Subcutaneous adipose tissue (tissue), 4 donors: Measurements from ENCODE around the gene RECQL. TPM values are rescaled to one million over a fixed set of nuclear protein-coding genes. Genes with fewer than 3 reads are reported as not detected.

Experiments used
- total RNA-seq, 4 donors: library from RNA; depleted of rRNA; stranded (reverse); fragments of >200 nt; gene quantifications; one replicate each; pipeline ENCODE4 v1.1.0, GENCODE V29; 2016
- TF ChIP-seq, protein P1 (sequence below): fragments of 450-650 bp; IDR thresholded peaks from one replicate; pipeline ENCODE4 v1.5.1; 2016; ENCODE audit warnings: low read depth, mild to moderate bottlenecking, control low read depth, antibody characterized with exemption, moderate library complexity

The RECQL gene, protein sequence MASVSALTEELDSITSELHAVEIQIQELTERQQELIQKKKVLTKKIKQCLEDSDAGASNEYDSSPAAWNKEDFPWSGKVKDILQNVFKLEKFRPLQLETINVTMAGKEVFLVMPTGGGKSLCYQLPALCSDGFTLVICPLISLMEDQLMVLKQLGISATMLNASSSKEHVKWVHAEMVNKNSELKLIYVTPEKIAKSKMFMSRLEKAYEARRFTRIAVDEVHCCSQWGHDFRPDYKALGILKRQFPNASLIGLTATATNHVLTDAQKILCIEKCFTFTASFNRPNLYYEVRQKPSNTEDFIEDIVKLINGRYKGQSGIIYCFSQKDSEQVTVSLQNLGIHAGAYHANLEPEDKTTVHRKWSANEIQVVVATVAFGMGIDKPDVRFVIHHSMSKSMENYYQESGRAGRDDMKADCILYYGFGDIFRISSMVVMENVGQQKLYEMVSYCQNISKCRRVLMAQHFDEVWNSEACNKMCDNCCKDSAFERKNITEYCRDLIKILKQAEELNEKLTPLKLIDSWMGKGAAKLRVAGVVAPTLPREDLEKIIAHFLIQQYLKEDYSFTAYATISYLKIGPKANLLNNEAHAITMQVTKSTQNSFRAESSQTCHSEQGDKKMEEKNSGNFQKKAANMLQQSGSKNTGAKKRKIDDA
- 10 to 100 TPM; 40.1 to 59.5 (median 54.9) TPM for total RNA-seq

DNA sequence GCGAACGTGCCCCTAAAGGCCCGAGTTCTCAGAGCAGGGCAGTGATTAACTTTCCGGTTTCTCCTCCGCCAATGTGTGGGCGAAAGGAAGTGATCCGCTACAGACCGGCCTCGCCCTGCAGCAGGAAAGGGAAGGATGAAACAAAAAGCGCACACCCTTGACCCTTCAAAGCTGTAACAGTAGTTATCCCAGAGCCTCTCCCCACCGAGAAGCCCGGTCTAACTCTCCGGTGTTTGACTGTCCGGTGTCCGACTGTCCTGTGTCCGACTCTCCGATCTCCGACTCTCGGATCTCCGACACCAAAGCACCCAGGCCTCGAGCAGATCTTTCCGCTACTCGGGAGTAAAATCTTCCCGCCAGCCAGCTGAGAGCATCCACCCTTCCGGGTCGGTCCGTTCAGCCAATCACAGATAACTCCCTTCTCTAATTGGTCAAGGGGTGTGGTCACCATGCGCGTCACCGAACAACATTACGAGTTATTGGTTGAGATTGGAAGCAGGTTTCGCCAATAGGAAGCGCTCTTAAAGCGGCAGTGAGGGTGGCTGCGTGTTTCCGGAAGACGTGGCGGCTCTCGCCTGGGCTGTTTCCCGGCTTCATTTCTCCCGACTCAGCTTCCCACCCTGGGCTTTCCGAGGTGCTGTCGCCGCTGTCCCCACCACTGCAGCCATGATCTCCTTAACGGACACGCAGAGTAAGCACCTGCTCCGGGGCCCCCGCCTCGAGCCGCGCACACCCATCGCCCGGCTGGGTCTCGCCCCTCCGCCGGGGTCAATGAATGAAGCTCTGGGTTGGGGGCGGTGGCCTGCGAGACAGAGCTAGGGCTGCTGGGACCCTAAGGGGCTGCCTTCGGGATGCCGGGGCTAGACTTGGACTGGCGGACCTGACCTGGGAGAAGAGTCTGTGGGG is at the start of gene RECQL, which contains the start of gene GOLT1B:
TSS of gene RECQL (minus strand) at position 378 of the 906 bp plus-strand sequence. CDS start 2,065 bp downstream, outside the sequence.
TSS of gene GOLT1B (plus strand) at position 532 of the 906 bp plus-strand sequence. CDS start at position 667, 135 bp downstream.
- TF ChIP-seq, protein P1, sequence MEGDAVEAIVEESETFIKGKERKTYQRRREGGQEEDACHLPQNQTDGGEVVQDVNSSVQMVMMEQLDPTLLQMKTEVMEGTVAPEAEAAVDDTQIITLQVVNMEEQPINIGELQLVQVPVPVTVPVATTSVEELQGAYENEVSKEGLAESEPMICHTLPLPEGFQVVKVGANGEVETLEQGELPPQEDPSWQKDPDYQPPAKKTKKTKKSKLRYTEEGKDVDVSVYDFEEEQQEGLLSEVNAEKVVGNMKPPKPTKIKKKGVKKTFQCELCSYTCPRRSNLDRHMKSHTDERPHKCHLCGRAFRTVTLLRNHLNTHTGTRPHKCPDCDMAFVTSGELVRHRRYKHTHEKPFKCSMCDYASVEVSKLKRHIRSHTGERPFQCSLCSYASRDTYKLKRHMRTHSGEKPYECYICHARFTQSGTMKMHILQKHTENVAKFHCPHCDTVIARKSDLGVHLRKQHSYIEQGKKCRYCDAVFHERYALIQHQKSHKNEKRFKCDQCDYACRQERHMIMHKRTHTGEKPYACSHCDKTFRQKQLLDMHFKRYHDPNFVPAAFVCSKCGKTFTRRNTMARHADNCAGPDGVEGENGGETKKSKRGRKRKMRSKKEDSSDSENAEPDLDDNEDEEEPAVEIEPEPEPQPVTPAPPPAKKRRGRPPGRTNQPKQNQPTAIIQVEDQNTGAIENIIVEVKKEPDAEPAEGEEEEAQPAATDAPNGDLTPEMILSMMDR = no peak

DNA sequence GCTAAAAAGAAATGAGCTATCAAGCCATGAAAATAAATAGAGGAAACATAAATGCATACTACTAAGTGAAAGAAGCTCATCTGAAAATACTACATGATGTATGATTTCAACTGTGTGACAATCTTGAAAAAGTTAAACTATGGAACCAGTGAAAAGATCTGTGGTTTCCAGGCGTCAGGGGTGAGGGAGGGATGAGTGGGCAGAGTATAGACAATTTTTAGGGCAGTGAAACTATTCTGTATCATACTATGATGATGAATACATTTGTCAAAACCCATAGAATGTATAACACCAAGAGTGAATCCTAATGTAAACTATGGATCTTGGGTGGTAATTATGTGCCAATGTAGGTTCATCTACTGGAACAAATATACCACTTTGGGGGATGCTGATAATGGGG is 46.0 kb upstream of the RECQL start:
- TF ChIP-seq, protein P1 = no peak

DNA sequence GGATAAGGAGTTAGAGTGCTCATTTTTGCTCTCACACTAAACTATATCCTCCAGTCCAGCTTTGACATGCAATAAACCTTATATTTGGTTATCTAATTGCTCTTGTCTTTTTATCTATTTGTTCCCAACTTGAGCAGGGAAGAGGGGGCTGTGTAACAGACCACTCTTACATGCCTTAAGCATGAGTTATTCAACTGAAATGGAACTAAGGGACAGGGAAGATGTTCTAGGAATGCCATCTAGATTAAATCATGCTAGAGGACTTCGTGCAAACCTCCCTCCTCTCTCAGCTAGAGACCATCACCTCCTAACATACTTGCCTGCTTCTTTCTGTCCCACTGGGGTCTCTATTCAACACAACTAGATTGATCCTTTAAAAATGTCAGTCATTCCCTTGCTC is 45.3 kb upstream of the RECQL start:
- TF ChIP-seq, protein P1 = no peak

DNA sequence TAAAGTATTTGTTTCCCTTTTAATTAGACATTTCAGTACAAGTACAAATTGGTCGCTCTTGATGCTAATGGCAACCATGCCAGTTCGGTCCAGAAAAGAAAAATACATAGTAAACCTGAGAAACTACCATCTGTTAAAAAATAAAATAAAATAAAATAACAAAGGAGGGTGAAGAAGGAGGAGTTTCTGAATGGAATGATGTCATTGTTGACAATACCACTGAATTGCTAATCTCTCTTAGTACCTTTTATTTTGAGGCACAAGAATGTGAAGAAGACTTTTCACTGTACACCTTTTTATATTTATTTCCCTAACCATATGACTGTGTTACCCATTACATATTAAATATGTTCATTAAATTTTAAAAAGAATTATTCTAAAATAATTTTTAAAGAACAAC is 44.1 kb upstream of the RECQL start:
- TF ChIP-seq, protein P1 = no peak

DNA sequence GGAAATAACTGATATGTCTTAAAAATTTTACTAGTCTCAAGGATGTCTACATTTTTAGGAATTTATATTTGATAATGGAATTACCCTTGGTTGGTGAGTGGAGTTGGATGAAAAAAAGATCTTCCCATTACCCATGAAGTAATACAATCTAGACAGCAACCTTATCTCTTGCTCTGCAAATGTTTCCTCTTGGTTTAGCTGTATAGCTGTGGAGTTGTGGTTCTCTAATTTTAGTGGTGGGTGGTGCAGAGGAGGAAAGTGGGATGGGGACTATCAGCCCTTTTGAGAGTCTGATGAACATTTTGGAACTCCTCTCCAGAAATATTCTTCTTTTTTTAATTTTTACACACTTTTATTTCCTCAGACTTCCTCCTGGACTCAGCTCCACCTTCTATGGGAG is 41.7 kb upstream of the RECQL start:
- TF ChIP-seq, protein P1 = no peak

DNA sequence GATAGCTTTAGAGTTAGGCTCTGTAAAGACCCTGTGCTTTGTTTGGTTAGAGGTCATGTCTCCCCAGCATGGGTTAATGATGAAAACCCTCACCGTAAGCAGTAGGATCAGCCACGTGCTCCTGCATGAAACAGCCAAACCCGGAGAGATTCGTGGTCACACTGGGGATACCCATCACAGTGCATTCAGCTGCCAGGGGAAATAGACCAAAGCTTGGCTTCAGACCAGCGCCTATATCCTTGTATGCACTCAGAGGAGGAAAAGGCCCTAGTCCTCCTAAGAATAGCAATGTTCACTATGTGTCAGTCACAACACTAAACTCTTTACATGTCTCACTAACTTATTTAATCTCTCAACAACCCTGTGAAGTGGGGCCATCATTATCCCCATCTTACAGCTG is 41.0 kb upstream of the RECQL start:
- TF ChIP-seq, protein P1 = no peak
